H1 (cell line): ENCODE data around the gene CACNA1C. TPM values are rescaled to one million over a fixed set of nuclear protein-coding genes. Genes with fewer than 3 reads are reported as not detected.

Experiments used
- EP300 ChIP-seq, 2 experiments: IDR thresholded peaks; 1 replicate in 1 of 2; 2 replicates in 1 of 2; pipeline ENCODE4 v1.6.1; 2011 to 2012; ENCODE audit warnings: low read depth in 2 of 2, low read length in 2 of 2, mild to moderate bottlenecking in 2 of 2, borderline replicate concordance in 1 of 2, inconsistent platforms in 1 of 2, moderate library complexity in 1 of 2
- GTF2F1 ChIP-seq: IDR thresholded peaks from 2 replicates; pipeline ENCODE4 v1.6.1; 2012; ENCODE audit warnings: low read depth, low read length, improper control_type of control experiment, borderline replicate concordance
- JUN ChIP-seq: IDR thresholded peaks from 2 replicates; pipeline ENCODE4 v1.6.1; 2011; ENCODE audit warnings: low read depth, mild to moderate bottlenecking, improper control_type of control experiment, low read length
- RNF2 ChIP-seq: fragments of 200-900, 300-1000 bp; sonication (generic); IDR thresholded peaks from 2 replicates; pipeline ENCODE4 v1.7.1; 2016; ENCODE audit warnings: borderline replicate concordance, low read depth, mild to moderate bottlenecking, antibody characterized with exemption, low read length; ENCODE audit not compliant: poor library complexity, severe bottlenecking; ENCODE audit errors: missing control alignments
- SP4 ChIP-seq: IDR thresholded peaks from 2 replicates; pipeline ENCODE4 v1.6.1; 2012; ENCODE audit warnings: low read length, inconsistent platforms
- polyA plus RNA-seq, 7 experiments: library from polyadenylated mRNA; depleted of rRNA in 3 of 7; stranded (reverse) in 5 of 7; unstranded in 2 of 7; fragments of >200 nt in 5 of 7; fragments of 200-250 nt in 2 of 7; gene quantifications; 1 replicate in 5 of 7; 2 replicates in 1 of 7; 4 replicates in 1 of 7; pipeline versions ENCODE4 v1.2.1 to v1.2.3, GENCODE V29; 2011 to 2013; ENCODE audit warnings: missing spikeins in 2 of 7, mixed read lengths in 2 of 7
- total RNA-seq: library from RNA; stranded (reverse); fragmentation: NEBNext Ultra II Directional; extraction: Animal tissue kit (Norgen Biotek cat#: 25700); gene quantifications from 2 replicates; pipeline ENCODE4 v1.2.1, GENCODE V29; 2021

Gene CACNA1C
- total and polyA plus RNA-seq, 2 of the 8 experiments (the other 6 are each of a cell fraction or from before 2014, with no cell fraction given): 1.3 TPM

DNA sequence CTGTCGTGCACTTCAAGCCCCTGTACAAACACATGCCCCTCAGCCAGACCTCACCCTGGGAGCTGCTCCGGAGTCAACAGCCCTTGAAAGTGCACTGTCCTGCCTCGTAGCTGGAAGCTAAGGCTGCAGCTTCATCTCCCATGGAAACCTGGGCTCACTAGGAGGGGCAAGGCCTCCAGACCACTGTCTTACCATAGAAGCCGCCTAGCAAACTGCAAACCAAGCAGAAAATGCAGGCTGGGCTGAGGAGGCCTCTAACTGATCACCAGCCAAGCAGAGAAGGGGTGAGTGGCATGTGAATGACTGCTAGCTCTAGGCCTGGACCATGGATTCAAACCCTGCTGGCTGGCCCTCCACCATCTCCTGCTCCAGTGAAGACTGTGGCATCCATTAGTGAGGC lies 340.2 kb downstream of the CACNA1C start (continued):
- TF ChIP-seq SP4: no peak
- TF ChIP-seq GTF2F1: no peak
- TF ChIP-seq JUN: no peak
- no peak for TF ChIP-seq RNF2
- no peak for TF ChIP-seq EP300 (IDR thresholded peaks at IDR 0.05; ENCODE audit: borderline replicate concordance in 1 of 2, low read depth in 2 of 2, low read length in 2 of 2)
- TF ChIP-seq, all 59 proteins: peak for 0
